COLO668 (cell line): ENCODE results near the gene ITIH6.
"Not testable (repeated sequence)": the region's sequence is repeated elsewhere in the genome, so short reads cannot be mapped to it uniquely, and the experiment has no call there.

Experiments
- DNase-seq: peaks from one replicate; lab custom pipeline; 2025; ENCODE audit not compliant: unreplicated experiment; lab: John Stamatoyannopoulos, UW

The ITIH6 gene

DNA sequence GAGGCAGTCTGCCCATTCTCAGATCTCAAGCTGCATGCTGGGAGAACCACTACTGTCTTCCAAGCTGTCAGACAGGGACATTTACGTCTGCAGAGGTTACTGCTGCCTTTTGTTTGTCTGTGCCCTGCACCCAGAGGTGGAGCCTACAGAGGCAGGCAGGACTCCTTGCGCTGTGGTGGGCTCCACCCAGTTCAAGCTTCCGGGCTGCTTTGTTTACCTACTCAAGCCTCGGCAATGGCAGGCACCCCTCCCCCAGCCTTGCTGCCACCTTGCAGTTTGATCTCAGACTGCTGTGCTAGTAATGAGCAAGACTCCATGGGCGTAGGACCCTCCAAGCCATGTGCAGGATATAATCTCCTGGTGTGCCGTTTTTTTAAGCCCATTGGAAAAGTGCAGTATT, 59.5 kb downstream of the ITIH6 start:
- not testable (repeated sequence) for DNase-seq

DNA sequence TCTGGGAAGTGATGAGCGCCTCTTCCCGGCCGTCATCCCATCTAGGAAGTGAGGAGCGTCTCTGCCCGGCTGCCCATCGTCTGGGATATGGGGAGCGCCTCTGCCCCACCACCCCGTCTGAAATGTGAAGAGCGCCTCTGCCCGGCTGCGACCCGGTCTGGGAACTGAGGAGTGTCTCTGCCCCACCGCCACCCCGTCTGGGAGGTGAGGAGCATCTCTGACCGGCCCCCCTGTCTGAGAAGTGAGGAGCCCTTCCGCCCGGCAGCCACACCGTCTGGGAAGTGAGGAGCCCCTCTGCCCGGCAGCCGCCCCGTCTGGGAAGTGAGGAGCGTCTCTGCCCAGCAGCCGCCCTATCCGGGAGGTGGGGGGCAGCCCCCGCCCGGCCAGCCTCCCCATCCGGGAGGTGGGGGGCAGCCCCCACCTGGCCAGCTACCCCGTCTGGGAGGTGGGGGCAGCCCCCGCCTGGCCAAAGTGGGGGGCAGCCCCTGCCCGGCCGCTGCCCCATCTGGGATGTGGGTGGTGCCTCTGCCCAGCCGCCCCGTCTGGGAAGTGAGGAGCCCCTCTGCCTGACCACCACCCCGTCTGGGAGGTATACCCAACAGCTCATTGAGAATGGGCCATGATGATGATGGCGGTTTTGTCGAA, 61.6 kb downstream of the ITIH6 start:
- not testable (repeated sequence) for DNase-seq

DNA sequence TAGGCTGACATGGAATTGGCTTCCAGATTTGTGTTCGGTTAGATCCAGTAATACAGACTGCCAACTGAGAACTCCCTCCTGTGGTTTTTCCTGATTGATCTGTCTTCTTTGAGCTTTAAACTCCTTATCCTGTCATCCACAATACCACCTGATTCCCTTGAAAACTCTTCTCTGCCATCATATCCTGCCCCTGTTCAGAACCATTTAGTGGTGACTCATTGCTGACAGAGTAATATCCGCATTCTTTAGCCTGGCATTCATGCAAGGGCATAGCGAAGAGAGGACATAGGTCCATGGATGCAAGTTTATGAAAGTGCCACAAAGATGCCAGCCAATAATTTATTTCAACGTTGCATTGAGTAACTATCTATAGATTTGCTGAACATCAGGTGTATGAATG, 76.6 kb downstream of the ITIH6 start:
- no peak for DNase-seq

DNA sequence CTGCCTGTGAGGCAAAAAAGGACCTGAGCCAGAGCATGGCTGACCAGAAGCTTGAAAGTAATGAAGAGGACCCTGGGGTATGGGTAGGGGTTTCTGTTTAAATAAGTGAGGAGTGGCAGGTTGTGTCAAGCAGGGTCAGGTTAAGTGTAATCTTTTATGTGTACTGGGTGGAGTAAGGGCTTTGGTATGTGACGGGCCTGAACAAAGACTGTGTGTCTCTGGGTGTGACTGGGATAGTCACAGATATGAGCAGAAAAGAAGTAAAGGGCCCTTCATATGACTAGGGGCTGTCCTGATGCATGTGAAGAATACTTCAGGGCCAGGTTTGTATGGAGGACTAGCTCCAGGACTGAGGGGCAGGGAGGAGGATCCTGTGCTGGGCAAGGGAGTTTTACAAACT, 82.4 kb downstream of the ITIH6 start:
- no peak for DNase-seq

DNA sequence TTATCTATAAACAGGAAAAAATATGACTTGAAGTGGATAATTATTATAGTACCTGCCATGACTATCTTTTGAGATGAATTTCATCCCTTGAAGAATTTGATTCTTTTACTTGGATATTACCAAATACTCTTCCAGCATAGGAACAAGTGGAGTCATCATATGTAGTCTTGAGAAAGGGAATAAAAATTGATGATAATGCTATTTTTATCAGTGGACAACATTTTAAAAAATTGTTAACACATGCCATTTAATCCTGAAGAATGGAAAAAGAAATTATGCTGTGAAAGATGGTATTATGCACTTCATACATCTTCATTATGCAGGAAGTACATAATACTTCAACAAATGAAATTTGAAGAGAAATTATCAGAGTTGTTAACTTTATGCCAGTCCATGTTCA, 83.6 kb downstream of the ITIH6 start:
- no peak for DNase-seq

DNA sequence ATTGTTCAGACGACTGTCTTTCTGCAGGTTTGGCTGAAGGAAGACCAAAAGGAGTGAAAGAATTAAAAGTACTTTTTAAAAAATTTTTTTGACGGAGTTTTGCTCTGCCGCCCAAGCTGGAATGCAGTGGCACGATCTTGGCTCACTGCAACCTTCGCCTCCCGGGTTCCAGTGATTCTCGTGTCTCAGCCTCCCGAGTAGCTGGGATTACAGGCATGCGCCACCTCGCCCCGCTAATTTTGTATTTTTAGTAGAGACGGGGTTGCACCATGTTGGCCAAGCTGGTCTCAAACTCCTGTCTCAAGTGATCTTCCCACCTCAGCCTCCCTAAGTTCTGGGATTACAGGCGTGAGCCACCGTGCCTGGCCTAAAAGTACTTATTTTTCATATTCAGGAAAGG, 86.3 kb downstream of the ITIH6 start:
- no peak for DNase-seq

DNA sequence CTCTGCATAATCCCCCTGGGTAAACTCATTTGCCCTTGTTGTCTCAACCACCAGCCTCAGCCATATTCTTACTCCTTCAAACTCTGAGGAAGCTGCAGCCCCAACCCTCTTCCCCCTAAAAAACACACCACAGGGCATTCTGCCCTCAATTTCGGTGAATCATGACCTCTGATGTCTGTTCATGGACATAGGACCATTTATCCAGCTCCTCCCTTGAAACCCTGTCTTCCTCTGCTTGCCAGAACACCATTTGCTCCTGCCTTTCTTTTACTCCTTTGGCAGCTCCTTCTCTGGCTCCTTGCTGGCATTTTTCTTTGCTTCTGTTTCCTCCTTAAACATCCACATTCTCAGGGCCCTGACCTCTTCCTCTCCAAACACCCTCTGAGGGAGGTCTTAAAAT, 87.1 kb downstream of the ITIH6 start:
- no peak for DNase-seq

DNA sequence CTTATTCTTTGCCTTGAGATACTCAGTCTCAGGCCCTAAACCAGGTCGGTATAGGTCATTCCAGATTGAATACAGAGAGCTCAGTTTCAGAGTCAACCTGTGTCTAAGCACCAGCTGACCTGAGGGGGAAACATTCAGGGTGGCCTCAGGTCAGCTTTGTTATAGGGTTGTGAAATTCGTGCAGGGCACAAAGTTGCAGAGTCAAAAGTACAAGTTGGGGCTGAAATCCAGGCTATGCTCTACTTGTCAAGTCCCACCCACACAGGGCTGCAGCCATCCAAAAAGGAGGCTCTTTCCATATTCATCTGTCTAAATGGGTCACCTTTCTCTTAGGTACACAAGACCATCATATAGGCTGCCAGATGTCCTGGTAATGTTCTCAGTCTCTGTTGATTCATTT, 89.7 kb downstream of the ITIH6 start:
- DNase-seq: no peak
